Vagina (tissue), 2 donors: ENCODE measurements around the gene IQGAP2. TPM values are rescaled to one million over a fixed set of nuclear protein-coding genes. Genes with fewer than 3 reads are reported as not detected.

Source experiments
- DNase-seq, 2 donors: peaks; one replicate each; pipeline ENCODE4 v3.0.0-alpha.2; 2017; ENCODE audit errors: extremely low spot score in 2 of 2
- H3K27ac ChIP-seq: fragments of 200-600 bp; sonication (generic); one replicate; pipeline ENCODE4 v1.5.1; 2019
- H3K27me3 ChIP-seq: fragments of 200-600 bp; sonication (generic); one replicate; pipeline ENCODE4 v1.5.1; 2019
- H3K36me3 ChIP-seq, 2 donors: fragments of 200-600 bp; sonication (generic); one replicate each; pipeline ENCODE4 v1.5.1; 2017 to 2019
- H3K4me1 ChIP-seq: fragments of 200-600 bp; sonication (generic); one replicate; pipeline ENCODE4 v1.5.1; 2019
- H3K4me3 ChIP-seq, 2 donors: fragments of 200-600 bp; sonication (generic); 1 replicate in 1 of 2; 2 replicates in 1 of 2; pipeline ENCODE4 v1.5.1; 2016 to 2019
- H3K9me3 ChIP-seq: fragments of 200-600 bp; sonication (generic); one replicate; pipeline ENCODE4 v1.5.1; 2019
- POLR2A ChIP-seq, 2 donors: fragments of 450-650 bp; IDR thresholded peaks; one replicate each; pipeline ENCODE4 v1.6.1; 2017; ENCODE audit warnings: antibody characterized with exemption in 2 of 2, mild to moderate bottlenecking in 2 of 2, moderate library complexity in 2 of 2
- POLR2AphosphoS5 ChIP-seq, 2 donors: sonication (generic); formaldehyde crosslinking; IDR thresholded peaks; one replicate each; pipeline ENCODE4 v1.9.0; 2017; ENCODE audit warnings: antibody characterized with exemption in 2 of 2, mild to moderate bottlenecking in 2 of 2, low read depth in 1 of 2; ENCODE audit not compliant: insufficient read depth in 1 of 2
- intact Hi-C: fragments of 100-400 bp; cut with DNase I; formaldehyde crosslinking; loops from one replicate; pipeline ENCODE4 v1.15.1; 2023
- total RNA-seq: library from RNA; depleted of rRNA; stranded (reverse); fragments of >200 nt; gene quantifications from one replicate; pipeline ENCODE4 v1.2.3, GENCODE V29; 2016
- TF ChIP-seq, protein P1 (sequence below), 3 experiments: fragments of 450-650 bp in 2 of 3; fragments of 200-600 bp in 1 of 3; sonication (generic) in 1 of 3; IDR thresholded peaks; one replicate each; pipeline ENCODE4 v1.5.1; 2017 to 2019; ENCODE audit warnings: antibody characterized with exemption in 3 of 3, mild to moderate bottlenecking in 2 of 3, moderate library complexity in 2 of 3

IQGAP2 gene
- total RNA-seq, 1 donor from 2014 or later = 8.6 TPM

DNA sequence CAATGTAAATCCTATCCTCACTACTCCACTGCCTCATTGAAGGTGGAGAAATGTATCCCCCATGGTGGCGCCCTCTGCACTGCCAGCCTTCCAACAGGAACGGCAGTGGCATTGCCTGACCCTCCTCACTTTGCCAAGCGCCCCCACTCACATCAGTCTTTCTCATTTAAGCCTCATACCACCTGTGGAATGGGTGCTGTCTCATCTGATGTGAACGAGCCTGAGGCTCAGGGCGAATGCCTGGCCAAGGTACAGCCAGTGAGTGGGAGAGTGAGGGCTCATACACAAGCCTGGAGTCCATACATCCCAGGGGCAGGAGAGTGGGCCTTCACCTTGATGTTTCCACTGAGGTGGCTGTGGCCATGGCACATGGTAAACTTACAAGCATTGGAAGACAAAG is 209.9 kb downstream of the IQGAP2 start:
- Histone ChIP-seq H3K9me3 (no peaks in the 10 kb centered on the region), H3K27me3 (no peaks in the 10 kb centered on the region), H3K4me1 (no peaks in the 10 kb centered on the region), H3K27ac (no peak overlapping the region), H3K36me3 (no peaks in the 10 kb centered on the region), H3K4me3 (no peak overlapping the region)
- no peak for DNase-seq
- TF ChIP-seq POLR2A (IDR thresholded peaks at IDR 0.05) = no peak
- TF ChIP-seq POLR2AphosphoS5 (IDR thresholded peaks at IDR 0.05; ENCODE audit: insufficient read depth in 1 of 2, low read depth in 1 of 2) = no peak
- TF ChIP-seq, protein P1, sequence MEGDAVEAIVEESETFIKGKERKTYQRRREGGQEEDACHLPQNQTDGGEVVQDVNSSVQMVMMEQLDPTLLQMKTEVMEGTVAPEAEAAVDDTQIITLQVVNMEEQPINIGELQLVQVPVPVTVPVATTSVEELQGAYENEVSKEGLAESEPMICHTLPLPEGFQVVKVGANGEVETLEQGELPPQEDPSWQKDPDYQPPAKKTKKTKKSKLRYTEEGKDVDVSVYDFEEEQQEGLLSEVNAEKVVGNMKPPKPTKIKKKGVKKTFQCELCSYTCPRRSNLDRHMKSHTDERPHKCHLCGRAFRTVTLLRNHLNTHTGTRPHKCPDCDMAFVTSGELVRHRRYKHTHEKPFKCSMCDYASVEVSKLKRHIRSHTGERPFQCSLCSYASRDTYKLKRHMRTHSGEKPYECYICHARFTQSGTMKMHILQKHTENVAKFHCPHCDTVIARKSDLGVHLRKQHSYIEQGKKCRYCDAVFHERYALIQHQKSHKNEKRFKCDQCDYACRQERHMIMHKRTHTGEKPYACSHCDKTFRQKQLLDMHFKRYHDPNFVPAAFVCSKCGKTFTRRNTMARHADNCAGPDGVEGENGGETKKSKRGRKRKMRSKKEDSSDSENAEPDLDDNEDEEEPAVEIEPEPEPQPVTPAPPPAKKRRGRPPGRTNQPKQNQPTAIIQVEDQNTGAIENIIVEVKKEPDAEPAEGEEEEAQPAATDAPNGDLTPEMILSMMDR (IDR thresholded peaks at IDR 0.05) = no peak
- intact Hi-C loops = no loop called here

DNA sequence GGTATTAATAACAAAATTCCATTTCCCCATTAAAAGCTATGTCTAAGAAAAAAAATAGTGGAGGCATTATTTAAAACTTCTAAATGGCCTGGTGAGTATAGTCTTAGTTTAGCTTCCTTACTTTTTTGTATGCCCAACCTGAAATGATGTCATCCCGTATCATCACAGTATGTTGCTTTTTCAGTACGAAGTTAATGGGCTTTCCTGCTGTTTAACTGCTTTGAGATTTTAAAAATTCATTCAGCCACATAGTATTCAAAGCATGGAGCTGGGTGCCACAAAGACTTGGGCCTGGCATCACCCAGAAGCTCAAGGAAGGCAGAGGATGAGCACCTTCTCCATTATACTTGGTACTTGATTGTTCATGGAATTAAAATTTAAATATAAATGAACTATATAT is 212.7 kb downstream of the IQGAP2 start:
- TF ChIP-seq POLR2A (IDR thresholded peaks at IDR 0.05) (no peak), POLR2AphosphoS5 (IDR thresholded peaks at IDR 0.05; ENCODE audit: insufficient read depth in 1 of 2, low read depth in 1 of 2) (no peak)
- TF ChIP-seq, protein P1 (IDR thresholded peaks at IDR 0.05) = no peak
- no peaks in the 10 kb centered on the region for H3K36me3 ChIP-seq
- H3K4me3 ChIP-seq = no peak overlapping the region
- H3K27me3 ChIP-seq = no peaks in the 10 kb centered on the region
- intact Hi-C loops = no loop called here
- no peaks in the 10 kb centered on the region for H3K9me3 ChIP-seq
- no peak overlapping the region for H3K27ac ChIP-seq
- H3K4me1 ChIP-seq = no peaks in the 10 kb centered on the region
- no peak for DNase-seq

DNA sequence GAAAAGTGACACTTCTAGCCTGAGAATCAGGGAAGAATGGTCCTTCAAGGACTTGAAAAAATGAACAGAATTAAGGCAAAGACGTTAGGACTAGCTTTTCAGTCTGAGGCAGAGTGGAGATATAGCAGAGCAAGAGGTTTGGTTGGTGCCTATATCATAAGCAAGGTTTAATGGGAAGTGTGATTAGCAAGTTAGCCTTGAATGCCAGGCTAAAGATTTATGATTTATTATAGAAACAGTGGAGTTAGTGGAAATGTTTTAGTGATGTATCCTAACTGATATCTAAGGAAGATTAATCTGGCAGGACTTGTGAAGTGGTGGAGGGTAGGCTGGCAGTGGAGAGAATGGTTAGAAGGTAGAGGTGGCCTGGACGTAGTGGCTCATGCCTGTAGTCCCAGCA is 213.1 kb downstream of the IQGAP2 start:
- no peak for TF ChIP-seq POLR2A (IDR thresholded peaks at IDR 0.05)
- no peak for TF ChIP-seq POLR2AphosphoS5 (IDR thresholded peaks at IDR 0.05; ENCODE audit: insufficient read depth in 1 of 2, low read depth in 1 of 2)
- TF ChIP-seq, protein P1 (IDR thresholded peaks at IDR 0.05) = no peak
- no peak overlapping the region for H3K27ac ChIP-seq
- H3K4me3 ChIP-seq = no peak overlapping the region
- H3K36me3 ChIP-seq = no peaks in the 10 kb centered on the region
- H3K27me3 ChIP-seq = no peaks in the 10 kb centered on the region
- no peaks in the 10 kb centered on the region for H3K4me1 ChIP-seq
- intact Hi-C loops = no loop called here
- DNase-seq = no peak
- no peaks in the 10 kb centered on the region for H3K9me3 ChIP-seq

DNA sequence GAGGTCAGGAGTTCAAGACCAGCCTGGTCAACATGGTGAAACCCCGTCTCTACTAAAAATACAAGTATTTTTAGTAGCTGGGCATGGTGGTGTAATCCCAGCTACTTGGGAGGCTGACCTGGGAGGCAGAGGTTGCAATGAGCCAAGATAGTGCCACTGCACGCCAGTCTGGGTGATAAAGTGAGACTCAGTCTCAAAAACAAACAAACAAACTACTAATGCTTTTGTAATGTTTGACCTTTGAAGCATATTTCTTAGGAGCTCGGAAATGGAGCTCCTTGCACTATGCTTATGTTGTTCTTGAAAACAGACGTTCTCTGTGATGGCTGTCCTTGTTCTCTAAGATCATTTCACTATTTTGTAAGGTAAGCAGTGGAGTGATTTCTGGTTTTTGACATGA is 214.1 kb downstream of the IQGAP2 start:
- intact Hi-C loops = no loop called here
- Histone ChIP-seq H3K27me3 (no peaks in the 10 kb centered on the region), H3K27ac (no peak overlapping the region), H3K4me1 (no peaks in the 10 kb centered on the region), H3K4me3 (no peak overlapping the region), H3K9me3 (no peaks in the 10 kb centered on the region), H3K36me3 (no peaks in the 10 kb centered on the region)
- DNase-seq = no peak
- no peak for TF ChIP-seq POLR2AphosphoS5 (IDR thresholded peaks at IDR 0.05; ENCODE audit: insufficient read depth in 1 of 2, low read depth in 1 of 2)
- no peak for TF ChIP-seq POLR2A (IDR thresholded peaks at IDR 0.05)
- TF ChIP-seq, protein P1 (IDR thresholded peaks at IDR 0.05) = no peak

DNA sequence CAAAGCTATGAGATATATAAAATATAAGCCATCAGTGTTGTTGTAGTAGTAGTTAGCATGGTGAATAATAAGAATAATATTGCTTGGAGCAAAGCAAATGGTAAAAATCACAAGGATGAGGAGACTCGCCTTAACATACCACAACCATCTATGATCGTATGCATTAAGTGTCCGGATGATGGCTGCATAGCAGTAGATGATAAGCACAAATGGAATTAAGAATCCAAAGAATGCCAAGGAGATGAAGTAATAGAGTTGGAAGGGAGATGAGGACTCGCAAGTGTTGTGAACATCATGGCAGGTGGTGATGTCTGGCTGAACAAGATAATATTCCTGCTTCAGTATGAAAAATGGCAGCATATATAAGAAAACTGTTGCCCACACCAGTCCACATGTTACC is 214.6 kb downstream of the IQGAP2 start:
- H3K9me3 ChIP-seq = no peaks in the 10 kb centered on the region
- DNase-seq = no peak
- no peak overlapping the region for H3K27ac ChIP-seq
- H3K27me3 ChIP-seq = no peaks in the 10 kb centered on the region
- TF ChIP-seq POLR2A (IDR thresholded peaks at IDR 0.05) (no peak), POLR2AphosphoS5 (IDR thresholded peaks at IDR 0.05; ENCODE audit: insufficient read depth in 1 of 2, low read depth in 1 of 2) (no peak)
- TF ChIP-seq, protein P1 (IDR thresholded peaks at IDR 0.05) = no peak
- intact Hi-C loops = no loop called here
- H3K36me3 ChIP-seq = no peaks in the 10 kb centered on the region
- no peak overlapping the region for H3K4me3 ChIP-seq
- no peaks in the 10 kb centered on the region for H3K4me1 ChIP-seq
